GM13976 (cell line): Measurements from ENCODE around the gene ACER2.

Source experiments
- DNase-seq: peaks from one replicate; pipeline ENCODE4 v3.0.0; 2012; ENCODE audit warnings: low spot score
- CTCF ChIP-seq: IDR thresholded peaks from 2 replicates; pipeline ENCODE4 v1.5.1; 2012; ENCODE audit warnings: borderline replicate concordance, mild to moderate bottlenecking; ENCODE audit not compliant: insufficient read depth; ENCODE audit errors: extremely low read depth, missing control alignments, control extremely low read depth
- in situ Hi-C: fragments of 300-500 bp; cut with MboI; formaldehyde crosslinking; loops from one replicate; pipeline ENCODE4 v1.12.0; 2022; ENCODE audit warnings: low sequenced_read_pairs, mixed read lengths, inconsistent platforms; ENCODE audit not compliant: unreplicated experiment

The ACER2 gene

GRCh38 chr9:19445452-19445851 is 36.6 kb downstream of the ACER2 start:
- in situ Hi-C loops: no loop called here
- no peak for DNase-seq

GRCh38 chr9:19446361-19446861 is 37.6 kb downstream of the ACER2 start:
- no peak for TF ChIP-seq CTCF
- in situ Hi-C loops: no loop called here
- DNase-seq: no peak

More at GRCh38 chr9:19445452-19445851, 36.6 kb downstream of the ACER2 start:
- no peak for TF ChIP-seq CTCF

DNA sequence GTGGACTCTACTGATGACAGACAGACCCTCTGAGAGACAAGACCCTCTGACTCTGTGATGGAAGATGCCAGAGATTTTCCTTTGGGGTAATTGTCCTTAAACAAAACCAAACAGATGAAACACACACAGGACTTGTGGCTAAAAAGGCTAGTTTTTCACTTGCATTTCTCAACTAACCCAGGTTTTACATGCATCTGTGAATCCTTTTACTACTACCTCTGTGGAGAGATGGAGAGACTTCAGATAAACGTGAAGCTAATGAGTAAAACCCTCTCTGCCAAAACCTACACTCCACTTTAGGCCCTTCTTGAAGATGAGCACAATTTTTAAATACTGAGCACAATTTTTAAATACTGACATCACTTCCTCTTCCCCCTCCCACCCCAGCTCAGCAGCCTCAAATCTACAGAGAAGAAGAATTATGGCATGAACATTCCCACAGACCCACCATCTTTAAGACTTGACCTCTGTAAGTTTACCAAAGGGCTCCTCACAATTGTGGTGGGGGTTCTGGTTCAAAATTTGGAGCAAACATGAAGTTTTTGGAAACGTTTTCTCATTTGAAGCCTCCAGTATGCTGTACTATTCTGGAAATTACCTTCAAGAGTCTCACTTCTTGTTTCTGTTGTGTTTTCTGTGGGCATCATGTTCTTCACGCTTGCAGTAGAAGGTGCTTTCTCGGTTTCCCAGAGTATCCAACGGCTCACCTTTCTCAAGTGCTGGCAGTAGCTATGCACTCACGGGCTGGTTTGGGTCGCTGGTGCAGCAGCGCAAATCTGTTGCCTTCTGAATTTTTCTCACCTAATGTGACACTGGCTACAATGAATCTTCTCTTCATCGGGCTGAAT is 42.7 kb downstream of the ACER2 start:
- DNase-seq: no peak
- in situ Hi-C loops: loop anchor here (10.0 to 25.0 kb wide), 2 partner anchors 267 to 389 kb away; no protein-coding TSS in a partner anchor
- TF ChIP-seq CTCF: no peak

- in situ Hi-C loops: loop anchor here (10.0 to 25.0 kb wide), 2 partner anchors 272 to 394 kb away; no protein-coding TSS in a partner anchor
- TF ChIP-seq CTCF: no peak
- DNase-seq: no peak
Observed at GRCh38 chr9:19456426-19456825, 47.6 kb downstream of the ACER2 start.

- peak; percentile 79 for TF ChIP-seq CTCF
- peak; percentile 66 for DNase-seq
- in situ Hi-C loops: loop anchor here (10.0 to 25.0 kb wide), 2 partner anchors 272 to 395 kb away; no protein-coding TSS in a partner anchor
Observed at GRCh38 chr9:19456996-19457692, 48.3 kb downstream of the ACER2 start.

- TF ChIP-seq CTCF: no peak
- in situ Hi-C loops: loop anchor here (10.0 to 25.0 kb wide), 2 partner anchors 273 to 395 kb away; no protein-coding TSS in a partner anchor
- DNase-seq: no peak
Observed at GRCh38 chr9:19457693-19458009, 48.8 kb downstream of the ACER2 start.
